Loucy (cell line): ENCODE measurements around the gene LMBR1.

Experiments
- H2AFZ ChIP-seq: fragments of 200-600 bp; sonication (generic); 2 replicates; pipeline ENCODE4 v1.6.0; 2016; ENCODE audit warnings: antibody characterized with exemption, mild to moderate bottlenecking, low read length, moderate library complexity
- H3F3A ChIP-seq: fragments of 200-600 bp; 2 replicates; pipeline ENCODE4 v1.6.0; 2016; ENCODE audit warnings: antibody characterized with exemption, low read depth, mild to moderate bottlenecking
- H3K27me3 ChIP-seq: fragments of 200-600 bp; sonication (generic); 2 replicates; pipeline ENCODE4 v1.6.1; 2014; ENCODE audit warnings: low read length, mild to moderate bottlenecking; ENCODE audit not compliant: insufficient read depth, poor library complexity, severe bottlenecking
- H3K36me3 ChIP-seq: fragments of 200-600 bp; sonication (generic); 2 replicates; pipeline ENCODE4 v1.6.1; 2016; ENCODE audit warnings: low read length; ENCODE audit not compliant: insufficient read depth
- H3K4me1 ChIP-seq: fragments of 200-600 bp; sonication (generic); 2 replicates; pipeline ENCODE4 v1.5.1; 2014; ENCODE audit warnings: low read length, mild to moderate bottlenecking; ENCODE audit not compliant: insufficient read depth, poor library complexity, severe bottlenecking
- H3K4me2 ChIP-seq: fragments of 200-600 bp; sonication (generic); 2 replicates; pipeline ENCODE4 v1.6.0; 2014; ENCODE audit warnings: antibody characterized with exemption, low read length, low read depth, mild to moderate bottlenecking; ENCODE audit not compliant: poor library complexity, severe bottlenecking
- H3K4me3 ChIP-seq: fragments of 200-600 bp; sonication (generic); 2 replicates; pipeline ENCODE4 v1.5.1; 2014; ENCODE audit warnings: low read length, mild to moderate bottlenecking, mixed read lengths; ENCODE audit not compliant: poor library complexity, severe bottlenecking
- H3K79me2 ChIP-seq: fragments of 200-600 bp; sonication (generic); 2 replicates; pipeline ENCODE4 v1.6.1; 2014; ENCODE audit warnings: low read length; ENCODE audit not compliant: insufficient read depth
- H3K9ac ChIP-seq: fragments of 200-600 bp; sonication (generic); 2 replicates; pipeline ENCODE4 v1.6.0; 2014; ENCODE audit warnings: mild to moderate bottlenecking, low read depth, low read length, moderate library complexity; ENCODE audit not compliant: poor library complexity, severe bottlenecking
- H3K9me2 ChIP-seq: fragments of 200-600 bp; sonication (generic); replicated peaks from 2 replicates; pipeline ENCODE4 v1.6.1; 2016; ENCODE audit warnings: low read depth, low read length, mixed read lengths
- H3K9me3 ChIP-seq: fragments of 200-600 bp; sonication (generic); 2 replicates; pipeline ENCODE4 v1.6.1; 2014; ENCODE audit warnings: mild to moderate bottlenecking, antibody characterized with exemption, low read length, low read depth; ENCODE audit not compliant: insufficient read depth
- H4K20me1 ChIP-seq: fragments of 200-600 bp; sonication (generic); 2 replicates; pipeline ENCODE4 v1.6.0; 2014; ENCODE audit warnings: antibody characterized with exemption, low read length, mild to moderate bottlenecking; ENCODE audit not compliant: insufficient read depth, poor library complexity, severe bottlenecking
- EZH2phosphoT487 ChIP-seq: fragments of 200-600 bp; IDR thresholded peaks from 2 replicates; pipeline ENCODE4 v1.6.1; 2018; ENCODE audit warnings: antibody characterized with exemption, mild to moderate bottlenecking, moderate library complexity, borderline replicate concordance
- TF ChIP-seq, protein P1 (sequence below): fragments of 200-600 bp; sonication (generic); conservative IDR thresholded peaks from 2 replicates; pipeline ENCODE4 v1.5.1; 2014; ENCODE audit warnings: mild to moderate bottlenecking, antibody characterized with exemption, low read length

The LMBR1 gene

DNA sequence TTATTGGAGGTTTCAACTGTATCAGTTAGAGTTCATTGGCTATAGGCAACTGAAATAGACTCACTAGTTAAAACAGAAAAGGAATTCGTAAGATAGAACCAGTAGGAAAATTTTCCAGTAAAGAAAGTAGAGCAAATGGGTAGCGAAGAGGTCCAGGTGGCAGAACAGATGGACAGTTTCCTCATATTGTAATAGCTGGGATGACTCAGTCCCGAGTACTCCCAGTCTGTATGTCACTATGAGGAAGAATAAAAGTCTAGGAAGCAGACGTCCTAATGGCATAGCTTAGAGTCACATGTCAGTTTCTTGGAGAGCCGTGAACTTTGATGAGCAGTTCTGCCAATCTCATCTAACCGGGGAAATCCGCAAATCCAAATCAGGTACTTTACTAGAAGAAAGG, 157.1 kb downstream of the LMBR1 start:
- H3K9me3 ChIP-seq = peaks cover 12% of the 10 kb centered on the region
- H3K36me3 ChIP-seq = peaks cover 38% of the 10 kb centered on the region; the same call in 1 of the 2 replicates
- H3K9me2 ChIP-seq = no peaks in the 10 kb centered on the region
- H3K27me3 ChIP-seq = no peaks in the 10 kb centered on the region
- H2AFZ ChIP-seq = no peak overlapping the region
- H3K4me3 ChIP-seq = no peak overlapping the region
- H3F3A ChIP-seq = no peaks in the 10 kb centered on the region
- no peak overlapping the region for H3K4me2 ChIP-seq
- no peak overlapping the region for H3K9ac ChIP-seq
- no peaks in the 10 kb centered on the region for H4K20me1 ChIP-seq
- H3K79me2 ChIP-seq = no peaks in the 10 kb centered on the region
- H3K4me1 ChIP-seq = no peaks in the 10 kb centered on the region
- TF ChIP-seq, protein P1, sequence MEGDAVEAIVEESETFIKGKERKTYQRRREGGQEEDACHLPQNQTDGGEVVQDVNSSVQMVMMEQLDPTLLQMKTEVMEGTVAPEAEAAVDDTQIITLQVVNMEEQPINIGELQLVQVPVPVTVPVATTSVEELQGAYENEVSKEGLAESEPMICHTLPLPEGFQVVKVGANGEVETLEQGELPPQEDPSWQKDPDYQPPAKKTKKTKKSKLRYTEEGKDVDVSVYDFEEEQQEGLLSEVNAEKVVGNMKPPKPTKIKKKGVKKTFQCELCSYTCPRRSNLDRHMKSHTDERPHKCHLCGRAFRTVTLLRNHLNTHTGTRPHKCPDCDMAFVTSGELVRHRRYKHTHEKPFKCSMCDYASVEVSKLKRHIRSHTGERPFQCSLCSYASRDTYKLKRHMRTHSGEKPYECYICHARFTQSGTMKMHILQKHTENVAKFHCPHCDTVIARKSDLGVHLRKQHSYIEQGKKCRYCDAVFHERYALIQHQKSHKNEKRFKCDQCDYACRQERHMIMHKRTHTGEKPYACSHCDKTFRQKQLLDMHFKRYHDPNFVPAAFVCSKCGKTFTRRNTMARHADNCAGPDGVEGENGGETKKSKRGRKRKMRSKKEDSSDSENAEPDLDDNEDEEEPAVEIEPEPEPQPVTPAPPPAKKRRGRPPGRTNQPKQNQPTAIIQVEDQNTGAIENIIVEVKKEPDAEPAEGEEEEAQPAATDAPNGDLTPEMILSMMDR = no peak
- no peak for TF ChIP-seq EZH2phosphoT487

DNA sequence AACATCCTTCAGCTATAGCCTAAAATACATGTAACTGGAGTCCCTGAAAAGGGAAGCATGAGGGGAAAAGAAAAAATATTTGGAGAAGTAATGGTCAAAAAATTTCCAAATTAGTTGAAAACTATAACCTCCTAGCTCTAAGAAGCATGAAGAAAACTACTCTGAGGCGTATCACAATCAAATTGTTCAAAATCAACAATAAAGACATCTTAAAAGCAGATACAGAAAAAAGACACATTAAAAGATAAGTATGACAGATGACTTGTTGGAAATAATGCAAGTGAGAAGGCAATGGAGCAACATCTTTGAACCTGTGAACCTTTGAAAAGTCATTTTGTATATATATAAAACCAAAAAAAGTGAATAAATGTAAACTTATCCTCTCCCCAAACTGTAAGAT, 159.3 kb downstream of the LMBR1 start:
- peaks cover 38% of the 10 kb centered on the region; the same call in 1 of the 2 replicates for H3K36me3 ChIP-seq
- H3K4me2 ChIP-seq = no peak overlapping the region
- H3K9ac ChIP-seq = no peak overlapping the region

DNA sequence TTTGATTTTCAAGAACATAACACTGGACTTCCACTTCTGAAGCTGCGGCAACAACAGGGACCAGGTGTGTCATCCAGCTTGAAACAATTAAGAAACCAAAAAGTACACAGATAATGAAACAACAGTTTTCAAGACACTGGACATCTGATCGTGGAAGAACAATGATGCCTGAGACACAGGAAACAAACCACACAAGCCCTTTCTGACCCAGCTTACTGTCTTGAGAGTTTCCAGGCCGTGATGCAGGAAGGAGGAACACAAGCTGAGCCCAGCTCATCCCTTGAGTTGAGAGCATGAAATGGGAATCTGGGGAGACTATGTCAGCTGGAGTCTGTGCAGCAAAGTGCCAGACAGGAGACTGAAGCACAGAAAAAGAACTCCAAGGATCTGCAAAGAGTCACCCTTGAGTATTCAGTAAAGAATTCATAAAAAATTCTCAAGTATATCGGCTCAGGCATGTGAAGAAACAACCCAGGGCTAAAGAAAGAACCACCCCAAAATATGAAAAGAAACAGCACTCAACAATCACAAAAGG, 160.8 kb downstream of the LMBR1 start:
- H3F3A ChIP-seq = no peaks in the 10 kb centered on the region
- H3K4me2 ChIP-seq = no peak overlapping the region
- TF ChIP-seq, protein P1 = no peak
- TF ChIP-seq EZH2phosphoT487 = no peak
- peaks cover 12% of the 10 kb centered on the region for H3K9me3 ChIP-seq
- H3K9me2 ChIP-seq = no peaks in the 10 kb centered on the region
- no peak overlapping the region for H3K9ac ChIP-seq
- H3K4me3 ChIP-seq = no peak overlapping the region
- no peaks in the 10 kb centered on the region for H4K20me1 ChIP-seq
- peaks cover 38% of the 10 kb centered on the region; the same call in 1 of the 2 replicates for H3K36me3 ChIP-seq
- no peak overlapping the region for H2AFZ ChIP-seq
- H3K79me2 ChIP-seq = no peaks in the 10 kb centered on the region
- no peaks in the 10 kb centered on the region for H3K27me3 ChIP-seq
- H3K4me1 ChIP-seq = no peaks in the 10 kb centered on the region

More for the DNA sequence above, 159.3 kb downstream of the LMBR1 start:
- Histone ChIP-seq H3K4me1 (no peaks in the 10 kb centered on the region), H3K4me3 (no peak overlapping the region), H3K9me3 (peaks cover 12% of the 10 kb centered on the region), H3K27me3 (no peaks in the 10 kb centered on the region), H4K20me1 (no peaks in the 10 kb centered on the region), H2AFZ (no peak overlapping the region), H3K9me2 (no peaks in the 10 kb centered on the region), H3K79me2 (no peaks in the 10 kb centered on the region), H3F3A (no peaks in the 10 kb centered on the region)
- TF ChIP-seq, protein P1 = no peak
